ENCODE measurements around the gene KLHL6.
"Not testable (repeated sequence)": the region's sequence is repeated elsewhere in the genome, so short reads cannot be mapped to it uniquely, and the experiment has no call there.

KLHL6 gene

DNA sequence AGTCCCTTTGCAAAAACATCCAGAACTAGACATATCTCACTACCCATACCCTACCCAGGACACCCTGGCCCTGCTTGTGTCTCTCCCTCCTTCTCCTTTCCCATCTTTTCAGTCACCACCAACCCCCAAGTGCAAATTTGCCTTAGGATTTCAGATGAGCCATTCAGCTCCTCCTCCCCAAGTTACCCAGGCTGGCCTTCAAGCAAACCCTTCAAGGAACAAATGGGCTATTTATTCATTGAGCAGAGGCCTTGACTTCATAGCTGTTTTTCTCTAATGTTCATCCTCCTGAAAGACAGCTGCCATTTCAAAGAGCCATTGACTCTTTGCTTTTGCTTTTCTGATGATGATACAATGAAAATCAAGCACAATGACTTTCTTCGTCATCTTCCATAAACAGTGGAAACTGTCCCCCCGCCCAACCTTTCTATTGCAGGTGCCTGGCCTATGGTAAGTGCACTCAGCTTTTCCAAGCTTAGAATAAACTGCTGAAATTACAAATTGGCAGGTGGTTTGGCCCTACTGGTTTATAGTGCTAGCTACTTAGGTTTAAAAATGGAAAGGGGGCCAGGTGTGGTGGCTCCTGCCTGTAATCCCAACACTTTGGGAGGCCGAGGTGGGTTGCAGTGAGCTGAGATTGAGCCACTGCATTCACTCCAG, 26.1 kb upstream of the KLHL6 start:
- in situ Hi-C loops (cut with MboI; ENCODE audit: low pct_unique_long_range_greater_than_20kb, low sequenced_read_pairs, unreplicated experiment): no loop called here
- DNase-seq (ENCODE audit: low spot score): no peak
- TF ChIP-seq, protein P1, sequence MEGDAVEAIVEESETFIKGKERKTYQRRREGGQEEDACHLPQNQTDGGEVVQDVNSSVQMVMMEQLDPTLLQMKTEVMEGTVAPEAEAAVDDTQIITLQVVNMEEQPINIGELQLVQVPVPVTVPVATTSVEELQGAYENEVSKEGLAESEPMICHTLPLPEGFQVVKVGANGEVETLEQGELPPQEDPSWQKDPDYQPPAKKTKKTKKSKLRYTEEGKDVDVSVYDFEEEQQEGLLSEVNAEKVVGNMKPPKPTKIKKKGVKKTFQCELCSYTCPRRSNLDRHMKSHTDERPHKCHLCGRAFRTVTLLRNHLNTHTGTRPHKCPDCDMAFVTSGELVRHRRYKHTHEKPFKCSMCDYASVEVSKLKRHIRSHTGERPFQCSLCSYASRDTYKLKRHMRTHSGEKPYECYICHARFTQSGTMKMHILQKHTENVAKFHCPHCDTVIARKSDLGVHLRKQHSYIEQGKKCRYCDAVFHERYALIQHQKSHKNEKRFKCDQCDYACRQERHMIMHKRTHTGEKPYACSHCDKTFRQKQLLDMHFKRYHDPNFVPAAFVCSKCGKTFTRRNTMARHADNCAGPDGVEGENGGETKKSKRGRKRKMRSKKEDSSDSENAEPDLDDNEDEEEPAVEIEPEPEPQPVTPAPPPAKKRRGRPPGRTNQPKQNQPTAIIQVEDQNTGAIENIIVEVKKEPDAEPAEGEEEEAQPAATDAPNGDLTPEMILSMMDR (IDR thresholded peaks at IDR 0.05; ENCODE audit: extremely low read depth, insufficient read depth, missing control alignments): no peak

DNA sequence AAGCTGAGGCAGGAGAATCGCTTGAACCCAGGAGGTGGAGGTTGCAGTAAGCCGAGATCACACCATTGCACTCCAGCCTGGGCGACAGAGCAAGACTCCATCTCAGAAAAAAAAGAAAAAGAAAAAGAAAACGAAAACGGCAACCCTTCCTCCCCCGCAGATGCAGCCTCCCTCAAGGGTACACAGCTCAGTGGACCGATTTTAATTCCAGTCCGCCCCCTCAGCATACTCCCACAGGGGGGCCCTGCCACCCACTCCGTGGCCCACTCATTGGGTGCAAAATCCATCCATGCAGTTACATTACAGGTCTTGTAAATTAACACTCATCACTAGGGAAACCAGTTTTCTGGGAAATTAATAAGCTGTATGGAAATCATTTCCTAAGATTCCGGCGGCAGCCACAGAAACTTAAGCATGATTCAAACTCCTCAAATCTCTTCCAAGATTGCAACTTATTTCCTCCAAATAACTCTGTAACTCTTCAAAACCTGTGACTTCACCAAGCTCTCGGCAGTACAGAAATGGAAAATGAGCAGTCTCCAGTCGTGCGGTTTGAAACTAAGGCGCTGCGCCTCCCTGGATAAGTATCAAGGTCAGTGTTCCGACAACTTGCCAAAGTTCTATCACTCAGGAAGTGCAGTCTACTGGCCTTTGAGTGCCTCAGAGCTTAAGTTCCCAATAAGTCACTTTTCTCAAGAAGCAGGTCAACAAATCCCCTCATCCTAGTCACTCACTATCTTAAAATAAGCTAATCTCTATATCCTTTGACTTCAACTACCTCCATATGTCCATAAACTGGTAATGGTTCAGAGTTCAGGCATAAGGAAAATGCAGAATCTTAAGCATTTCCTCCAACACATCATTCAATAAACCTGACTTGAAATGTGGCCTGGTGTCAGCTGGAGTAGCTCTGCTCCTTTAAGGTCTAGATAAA, 24.7 kb upstream of the KLHL6 start:
- DNase-seq (ENCODE audit: low spot score): no peak
- in situ Hi-C loops (cut with MboI; ENCODE audit: low pct_unique_long_range_greater_than_20kb, low sequenced_read_pairs, unreplicated experiment): no loop called here
- TF ChIP-seq, protein P1 (IDR thresholded peaks at IDR 0.05; ENCODE audit: extremely low read depth, insufficient read depth, missing control alignments): no peak

DNA sequence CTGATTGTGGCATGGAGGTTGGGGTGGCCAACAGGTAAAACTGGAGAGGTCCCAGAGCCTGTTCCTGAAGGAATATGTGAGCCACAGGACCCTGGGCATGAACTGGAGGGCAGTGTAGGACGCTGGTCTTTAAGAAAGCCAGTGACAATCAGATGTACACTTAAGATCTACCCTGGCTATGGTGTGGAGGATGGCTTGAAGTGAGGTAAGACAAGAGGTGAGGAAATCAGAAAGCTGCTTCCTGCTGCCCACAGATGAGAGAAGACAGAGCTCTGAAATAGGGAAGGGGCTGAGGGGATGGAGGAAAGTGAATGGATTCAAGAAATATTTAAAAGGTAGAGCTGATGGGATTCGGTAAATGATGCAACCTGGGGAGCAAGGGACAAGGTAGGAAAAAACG, 22.7 kb upstream of the KLHL6 start:
- in situ Hi-C loops (cut with MboI; ENCODE audit: low pct_unique_long_range_greater_than_20kb, low sequenced_read_pairs, unreplicated experiment): no loop called here
- TF ChIP-seq, protein P1 (IDR thresholded peaks at IDR 0.05; ENCODE audit: extremely low read depth, insufficient read depth, missing control alignments): no peak
- no peak for DNase-seq (ENCODE audit: low spot score)

- in situ Hi-C loops (cut with MboI; ENCODE audit: low pct_unique_long_range_greater_than_20kb, low sequenced_read_pairs, unreplicated experiment): no loop called here
- no peak for DNase-seq (ENCODE audit: low spot score)
- TF ChIP-seq, protein P1 (IDR thresholded peaks at IDR 0.05; ENCODE audit: extremely low read depth, insufficient read depth, missing control alignments): no peak
Observed at GRCh38 chr3:183577346-183577745, 21.8 kb upstream of the KLHL6 start.

GRCh38 chr3:183576487-183577107, 21.1 kb upstream of the KLHL6 start:
- TF ChIP-seq, protein P1 (IDR thresholded peaks at IDR 0.05; ENCODE audit: extremely low read depth, insufficient read depth, missing control alignments): no peak
- no peak for DNase-seq (ENCODE audit: low spot score)
- in situ Hi-C loops (cut with MboI; ENCODE audit: low pct_unique_long_range_greater_than_20kb, low sequenced_read_pairs, unreplicated experiment): no loop called here

GRCh38 chr3:183572935-183573334, 17.4 kb upstream of the KLHL6 start:
- in situ Hi-C loops (cut with MboI; ENCODE audit: low pct_unique_long_range_greater_than_20kb, low sequenced_read_pairs, unreplicated experiment): no loop called here
- DNase-seq (ENCODE audit: low spot score): no peak
- TF ChIP-seq, protein P1 (IDR thresholded peaks at IDR 0.05; ENCODE audit: extremely low read depth, insufficient read depth, missing control alignments): no peak

DNA sequence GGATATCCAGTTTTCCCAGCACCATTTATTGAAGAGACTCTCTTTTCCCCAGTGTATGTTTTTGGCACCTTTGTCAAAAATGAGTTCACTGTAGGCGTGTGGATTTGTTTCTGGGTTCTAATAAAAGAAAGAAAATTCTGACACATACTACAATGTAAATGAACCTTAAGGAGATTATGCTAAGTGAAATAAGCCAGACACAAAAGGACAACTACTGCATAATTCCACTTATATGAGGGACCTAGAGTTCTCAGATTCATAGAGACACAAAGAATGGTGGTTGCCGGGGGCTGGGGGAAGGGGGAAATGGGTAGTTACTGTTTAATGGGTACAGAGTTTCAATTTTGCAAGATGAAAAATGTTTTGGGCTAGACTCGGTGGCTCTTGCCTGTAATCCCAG, 14.7 kb upstream of the KLHL6 start:
- in situ Hi-C loops (cut with MboI; ENCODE audit: low pct_unique_long_range_greater_than_20kb, low sequenced_read_pairs, unreplicated experiment); DNase-seq (ENCODE audit: low spot score): not testable (repeated sequence)
